GM19099 (cell line): ENCODE data around the gene CTNNA2.

Source experiments
- POLR2A ChIP-seq: IDR thresholded peaks from 3 replicates; pipeline ENCODE4 v1.6.1; 2011; ENCODE audit warnings: low read depth; ENCODE audit not compliant: insufficient read length; ENCODE audit errors: extremely low read depth

CTNNA2 gene

GRCh38 chr2:79833235-79833878 is 320.5 kb downstream of the CTNNA2 start:
- no peak for TF ChIP-seq POLR2A

GRCh38 chr2:79835911-79836310 is 323.1 kb downstream of the CTNNA2 start:
- TF ChIP-seq POLR2A: no peak

GRCh38 chr2:79844011-79844410 is 331.2 kb downstream of the CTNNA2 start:
- TF ChIP-seq POLR2A: no peak

- TF ChIP-seq POLR2A: no peak
Measured at GRCh38 chr2:79846878-79847277, 334.0 kb downstream of the CTNNA2 start.

- no peak for TF ChIP-seq POLR2A
Measured at GRCh38 chr2:79849241-79849640, 336.4 kb downstream of the CTNNA2 start.

- TF ChIP-seq POLR2A: no peak
Measured at GRCh38 chr2:79849949-79850348, 337.1 kb downstream of the CTNNA2 start.

- no peak for TF ChIP-seq POLR2A
Measured at GRCh38 chr2:79850912-79851311, 338.1 kb downstream of the CTNNA2 start.

GRCh38 chr2:79855264-79856006 is 342.6 kb downstream of the CTNNA2 start:
- no peak for TF ChIP-seq POLR2A

- TF ChIP-seq POLR2A: no peak
Measured at GRCh38 chr2:79857888-79858287, 345.0 kb downstream of the CTNNA2 start.

GRCh38 chr2:79860228-79861058 is 347.6 kb downstream of the CTNNA2 start:
- TF ChIP-seq POLR2A: no peak

- TF ChIP-seq POLR2A: no peak
Measured at GRCh38 chr2:79861059-79861374, 348.2 kb downstream of the CTNNA2 start.

- no peak for TF ChIP-seq POLR2A
Measured at GRCh38 chr2:79862756-79863155, 349.9 kb downstream of the CTNNA2 start.

GRCh38 chr2:79872656-79873055 is 359.8 kb downstream of the CTNNA2 start:
- no peak for TF ChIP-seq POLR2A

GRCh38 chr2:79874015-79874414 is 361.2 kb downstream of the CTNNA2 start:
- TF ChIP-seq POLR2A: no peak

- no peak for TF ChIP-seq POLR2A
Measured at GRCh38 chr2:79876430-79876829, 363.6 kb downstream of the CTNNA2 start.

GRCh38 chr2:79882548-79882947 is 369.7 kb downstream of the CTNNA2 start:
- TF ChIP-seq POLR2A: no peak
